Ovary (tissue), 9 donors: ENCODE measurements around the gene KNDC1. TPM values are rescaled to one million over a fixed set of nuclear protein-coding genes. Genes with fewer than 3 reads are reported as not detected.
A peak's percentile ranks its signal among the peaks of the same experiment; 100 is the strongest.

Source experiments
- DNase-seq, 5 donors: peaks; one replicate each; pipeline ENCODE4 v3.0.0-alpha.2; 2019 to 2020
- H3K27ac ChIP-seq, 2 donors: fragments of 200-600 bp; one replicate each; pipeline versions ENCODE4 v1.5.1 to v1.8.0; 2019 to 2022
- H3K27me3 ChIP-seq: fragments of 200-600 bp; one replicate; pipeline ENCODE4 v1.8.0; 2022
- H3K36me3 ChIP-seq: fragments of 200-600 bp; sonication (generic); one replicate; pipeline ENCODE4 v1.5.1; 2019
- H3K4me1 ChIP-seq: one replicate; pipeline ENCODE4 v1.8.1; 2013; ENCODE audit warnings: mild to moderate bottlenecking, moderate library complexity; ENCODE audit not compliant: insufficient read depth
- H3K4me3 ChIP-seq: fragments of 200-600 bp; sonication (generic); one replicate; pipeline ENCODE4 v1.5.1; 2017
- H3K9me3 ChIP-seq, 2 donors: fragments of 200-600 bp in 1 of 2; sonication (generic) in 1 of 2; one replicate each; pipeline versions ENCODE4 v1.5.1 to v1.8.1; 2013 to 2019; ENCODE audit warnings: mild to moderate bottlenecking in 1 of 2, moderate library complexity in 1 of 2
- CTCF ChIP-seq, 3 donors: fragments of 450-650 bp in 2 of 3; fragments of 200-600 bp in 1 of 3; IDR thresholded peaks; one replicate each; pipeline versions ENCODE4 v1.5.1 to v1.8.0; 2016 to 2022; ENCODE audit warnings: antibody characterized with exemption in 3 of 3, mild to moderate bottlenecking in 1 of 3
- EP300 ChIP-seq: sonication (generic); formaldehyde crosslinking; IDR thresholded peaks from one replicate; pipeline ENCODE4 v1.6.1; 2017; ENCODE audit warnings: antibody characterized with exemption
- POLR2A ChIP-seq: fragments of 450-650 bp; IDR thresholded peaks from one replicate; pipeline ENCODE4 v1.6.1; 2017; ENCODE audit warnings: antibody characterized with exemption, mild to moderate bottlenecking, moderate library complexity
- WGBS, 3 donors: extraction: QIAGEN DNeasy Blood & Tissue Kit in 1 of 3; methylation state at CpG; one replicate each; pipeline versions ENCODE4 v1.1.5 to v1.1.7; 2013 to 2017; 5-methylcytosine and 5-hydroxymethylcytosine counted together
- intact Hi-C, 4 donors: fragments of 100-400 bp; cut with DNase I; formaldehyde crosslinking; loops; one replicate each; pipeline versions ENCODE4 v1.11.0 to v1.15.1; 2022 to 2023
- polyA plus RNA-seq, 2 donors: library from polyadenylated mRNA; stranded (reverse); fragments of 200-250 nt in 1 of 2; fragments of 350-450 nt in 1 of 2; fragmentation: Illumina TruSeq in 1 of 2; extraction: RNeasy Lipid Tissue Mini Kit (QIAGEN cat#74804) in 1 of 2; gene quantifications; one replicate each; pipeline ENCODE4 v1.2.3, GENCODE V29; 2013 to 2014
- total RNA-seq, 7 donors: library from RNA; depleted of rRNA in 2 of 7; stranded (reverse); fragments of >200 nt in 2 of 7; fragmentation: NEBNext Ultra II Directional in 3 of 7; extraction: Animal tissue kit (Norgen Biotek cat#: 25700) in 3 of 7; gene quantifications; one replicate each; pipeline versions ENCODE4 v1.1.0 to v1.2.4, GENCODE V29; 2016 to 2023
- donor health status: DM: no; HTN: no; CAD: no; lungs with moderate emphysema.
- donor health status: DM: no; HTN: no; CAD: no.
- donor health status: Bipolar disorder and iron deficiency.
- donor health status: DM: yes; HTN: yes; CAD: no.
- donor health status: DM: no; HTN: no; CAD: no.
- donor health status: DM: yes; HTN: yes; CAD: no.

KNDC1 gene
- total and polyA plus RNA-seq, 9 donors: 0.67 to 34.9 (median 16.6) TPM

DNA sequence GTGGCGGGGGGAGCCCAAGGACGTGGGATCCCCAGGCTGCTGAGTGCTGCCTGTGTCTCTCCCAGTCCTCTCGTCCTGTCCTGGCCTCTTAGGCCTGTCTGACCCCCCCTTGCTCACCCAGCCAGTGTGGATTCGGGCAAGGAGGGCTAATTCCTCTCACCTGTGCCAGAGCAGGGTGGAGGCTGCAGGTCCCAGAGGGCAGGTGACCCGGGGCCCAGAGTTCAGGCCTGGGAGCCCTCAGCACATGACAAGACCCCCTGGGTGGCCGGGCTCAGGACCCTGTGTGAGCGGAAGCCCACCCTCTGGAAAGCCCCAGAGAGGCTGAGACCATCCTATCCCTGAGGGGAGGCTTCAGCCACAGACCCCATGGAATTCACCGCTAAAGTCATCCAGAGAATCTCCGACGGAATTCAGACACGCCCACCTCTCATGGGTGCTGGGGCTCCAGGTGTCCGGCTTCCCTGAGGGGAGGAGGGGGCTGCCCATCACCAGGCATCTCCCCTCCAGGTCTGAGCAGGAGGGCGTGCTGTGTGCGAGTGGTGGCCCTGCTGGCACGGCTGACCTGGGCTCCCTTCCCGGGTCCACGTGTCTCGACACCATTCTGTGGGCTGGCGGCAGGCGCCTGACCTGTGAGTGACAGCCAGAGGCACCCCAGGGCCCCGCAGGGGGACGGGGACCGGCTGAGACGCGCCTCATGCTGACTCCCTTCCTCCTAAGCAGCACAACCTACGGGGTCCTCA is 5.0 kb downstream of the KNDC1 start:
- H3K27ac ChIP-seq: no peak overlapping the region
- no peaks in the 10 kb centered on the region for H3K9me3 ChIP-seq
- WGBS, 3 donors: 86 to 91% (median 89%) methylated on average over 21 to 26 of the region's 26 CpGs
- peaks cover 13% of the 10 kb centered on the region for H3K4me1 ChIP-seq
- no peak overlapping the region for H3K4me3 ChIP-seq
- intact Hi-C loops: no loop called here
- TF ChIP-seq CTCF (IDR thresholded peaks at IDR 0.05): no peak
- TF ChIP-seq POLR2A: no peak
- no peak for TF ChIP-seq EP300
- peak in 3 of 5 donors; percentile 12 to 36 (median 24) for DNase-seq
- H3K36me3 ChIP-seq: no peaks in the 10 kb centered on the region
- H3K27me3 ChIP-seq: no peaks in the 10 kb centered on the region

DNA sequence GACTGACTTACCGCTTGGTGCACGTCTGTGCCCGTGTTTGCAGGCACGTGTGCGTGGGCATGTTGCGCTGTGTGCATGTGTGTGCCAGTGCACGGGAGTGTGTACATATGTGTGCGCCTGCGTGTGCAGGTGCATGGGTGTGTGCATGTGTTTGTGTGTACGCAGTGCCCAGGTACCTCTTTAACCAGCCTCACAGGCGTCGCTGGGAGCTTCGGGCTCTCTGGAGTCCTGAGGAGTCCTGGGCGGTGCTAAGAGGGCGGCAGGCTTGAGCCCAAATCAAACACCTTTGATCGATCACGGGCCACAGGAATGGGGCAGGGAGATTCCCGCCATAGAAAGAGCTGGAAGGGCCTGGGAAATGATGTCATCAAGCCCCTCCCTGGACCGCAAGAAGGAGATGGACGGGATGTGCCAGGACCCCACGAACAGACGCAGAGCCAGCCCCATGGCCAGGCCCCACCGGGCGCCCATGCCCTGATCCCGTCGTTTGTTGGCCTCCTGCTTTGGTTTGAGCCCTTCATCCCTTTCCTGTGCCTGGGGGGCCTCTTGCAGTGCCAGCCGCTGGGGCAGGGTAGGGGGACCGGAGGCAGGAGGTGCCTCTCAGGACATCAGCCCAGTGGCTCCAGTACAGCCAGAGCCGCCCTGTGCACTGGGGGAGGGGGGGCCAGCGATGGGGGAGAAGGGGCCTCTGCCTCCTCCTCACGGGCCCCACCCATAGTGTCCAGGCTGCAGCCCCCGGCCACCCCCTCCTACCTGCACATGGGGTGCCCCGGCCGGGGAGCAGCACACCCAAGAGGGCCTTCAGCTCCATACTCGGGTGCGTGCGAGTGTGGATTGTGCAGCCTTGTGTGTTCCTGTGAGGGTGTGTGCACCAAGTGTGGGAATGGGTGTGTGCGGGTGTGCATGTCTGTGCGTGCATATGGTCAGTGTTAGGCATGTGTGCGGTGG is 5.8 kb downstream of the KNDC1 start:
- peak in 2 of 5 donors; percentile 21 to 29 for DNase-seq
- TF ChIP-seq EP300 (no peak), CTCF (IDR thresholded peaks at IDR 0.05) (no peak), POLR2A (no peak)
- Histone ChIP-seq H3K27me3 (no peaks in the 10 kb centered on the region), H3K36me3 (no peaks in the 10 kb centered on the region), H3K4me3 (no peak overlapping the region), H3K27ac (no peak overlapping the region), H3K9me3 (no peaks in the 10 kb centered on the region), H3K4me1 (peaks cover 13% of the 10 kb centered on the region)
- WGBS, 3 donors: 92 to 96% (median 92%) methylated on average over 39 to 40 of the region's 40 CpGs
- intact Hi-C loops: no loop called here

GRCh38 chr10:133166504-133166827 is 6.4 kb downstream of the KNDC1 start:
- no peaks in the 10 kb centered on the region for H3K27me3 ChIP-seq
- H3K27ac ChIP-seq: no peak overlapping the region
- DNase-seq: no peak

More at GRCh38 chr10:133166504-133166827, 6.4 kb downstream of the KNDC1 start:
- TF ChIP-seq EP300 (no peak), CTCF (IDR thresholded peaks at IDR 0.05) (no peak), POLR2A (no peak)
- intact Hi-C loops: no loop called here
- no peak overlapping the region for H3K4me3 ChIP-seq
- WGBS, 3 donors: 86 to 89% (median 88%) methylated on average over 11 of the region's 11 CpGs
- H3K9me3 ChIP-seq: no peaks in the 10 kb centered on the region
- no peaks in the 10 kb centered on the region for H3K36me3 ChIP-seq
- H3K4me1 ChIP-seq: peaks cover 8% of the 10 kb centered on the region
